Measurements from ENCODE around the gene ITGA3. TPM values are rescaled to one million over a fixed set of nuclear protein-coding genes. Genes with fewer than 3 reads are reported as not detected.

ITGA3 gene
- total and polyA plus RNA-seq, 2 of the 13 experiments (the other 11 are each of a cell fraction or from before 2014, with no cell fraction given), result 0.48 to 0.69 TPM

DNA sequence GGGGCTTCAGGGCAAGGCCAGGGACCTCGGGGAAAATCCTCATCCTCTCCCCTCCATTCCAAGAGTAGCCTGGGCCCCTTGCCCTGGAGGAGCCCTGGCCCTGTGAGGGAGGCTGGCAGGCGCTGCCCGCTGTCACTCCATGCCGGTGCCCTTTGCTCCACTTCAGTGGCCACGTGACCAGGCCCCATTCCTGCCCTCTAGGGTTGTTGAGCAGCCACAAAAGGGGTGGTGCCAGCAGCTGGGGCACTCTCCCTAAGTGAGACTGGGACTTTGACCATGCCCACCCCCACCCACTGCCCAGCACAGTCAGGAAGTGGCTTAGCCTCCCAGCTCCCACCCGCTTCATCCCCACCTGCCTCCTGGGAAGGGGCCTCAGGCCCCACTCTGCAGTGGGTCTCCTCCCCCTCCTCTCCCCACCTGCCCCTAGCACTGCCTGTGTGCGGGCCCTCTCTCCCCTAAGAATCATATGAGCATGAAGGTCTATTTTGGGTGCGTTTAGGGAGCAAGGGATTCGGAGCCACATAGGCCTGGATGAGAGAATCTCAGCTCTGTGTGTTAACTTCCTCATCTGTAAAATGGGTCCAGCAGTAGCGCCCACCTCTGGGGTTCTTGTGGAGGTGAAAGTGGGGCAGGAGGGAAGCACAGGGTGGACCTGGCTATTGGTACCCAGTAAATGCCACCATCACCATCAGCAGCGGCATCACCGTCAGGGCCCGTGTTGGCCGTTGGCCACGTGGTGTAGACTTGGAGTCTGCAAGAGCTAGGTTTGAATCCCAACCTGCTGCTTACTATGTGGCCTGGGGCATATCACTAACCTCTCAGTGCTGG is 46.5 kb downstream of the ITGA3 start (continued):
- TF ChIP-seq MYC (CRISPR knock-in tag; IDR thresholded peaks at IDR 0.05; ENCODE audit: borderline replicate concordance), result peak; percentile 70; the same call in 1 of the 2 replicates
- peak; percentile 86 for TF ChIP-seq HDAC1 (CRISPR knock-in tag; IDR thresholded peaks at IDR 0.05)
- TF ChIP-seq, protein P1, sequence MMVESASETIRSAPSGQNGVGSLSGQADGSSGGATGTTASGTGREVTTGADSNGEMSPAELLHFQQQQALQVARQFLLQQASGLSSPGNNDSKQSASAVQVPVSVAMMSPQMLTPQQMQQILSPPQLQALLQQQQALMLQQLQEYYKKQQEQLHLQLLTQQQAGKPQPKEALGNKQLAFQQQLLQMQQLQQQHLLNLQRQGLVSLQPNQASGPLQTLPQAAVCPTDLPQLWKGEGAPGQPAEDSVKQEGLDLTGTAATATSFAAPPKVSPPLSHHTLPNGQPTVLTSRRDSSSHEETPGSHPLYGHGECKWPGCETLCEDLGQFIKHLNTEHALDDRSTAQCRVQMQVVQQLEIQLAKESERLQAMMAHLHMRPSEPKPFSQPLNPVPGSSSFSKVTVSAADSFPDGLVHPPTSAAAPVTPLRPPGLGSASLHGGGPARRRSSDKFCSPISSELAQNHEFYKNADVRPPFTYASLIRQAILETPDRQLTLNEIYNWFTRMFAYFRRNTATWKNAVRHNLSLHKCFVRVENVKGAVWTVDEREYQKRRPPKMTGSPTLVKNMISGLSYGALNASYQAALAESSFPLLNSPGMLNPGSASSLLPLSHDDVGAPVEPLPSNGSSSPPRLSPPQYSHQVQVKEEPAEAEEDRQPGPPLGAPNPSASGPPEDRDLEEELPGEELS (CRISPR knock-in tag; IDR thresholded peaks at IDR 0.05), result 0 out of 2 replicates have a peak, but pooled peaks have one; percentile 23
- no peak for TF ChIP-seq HOXA5 (CRISPR knock-in tag; IDR thresholded peaks at IDR 0.05)
- peak; percentile 60 for TF ChIP-seq BCL6 (CRISPR knock-in tag; IDR thresholded peaks at IDR 0.05)
- 0 out of 2 replicates have a peak, but pooled peaks have one; percentile 17 for TF ChIP-seq SALL2 (CRISPR knock-in tag; IDR thresholded peaks at IDR 0.05)
- TF ChIP-seq ZNF761 (CRISPR knock-in tag; conservative IDR thresholded peaks at IDR 0.05), result peak; percentile 64; the same call in 1 of the 2 replicates
- peak; percentile 38; the same call in 1 of the 2 replicates for TF ChIP-seq TAF1 (CRISPR knock-in tag; IDR thresholded peaks at IDR 0.05)
- peak; percentile 35; the same call in 1 of the 2 replicates for TF ChIP-seq TBX2 (CRISPR knock-in tag; IDR thresholded peaks at IDR 0.05; ENCODE audit: borderline replicate concordance)
- TF ChIP-seq, protein P2, sequence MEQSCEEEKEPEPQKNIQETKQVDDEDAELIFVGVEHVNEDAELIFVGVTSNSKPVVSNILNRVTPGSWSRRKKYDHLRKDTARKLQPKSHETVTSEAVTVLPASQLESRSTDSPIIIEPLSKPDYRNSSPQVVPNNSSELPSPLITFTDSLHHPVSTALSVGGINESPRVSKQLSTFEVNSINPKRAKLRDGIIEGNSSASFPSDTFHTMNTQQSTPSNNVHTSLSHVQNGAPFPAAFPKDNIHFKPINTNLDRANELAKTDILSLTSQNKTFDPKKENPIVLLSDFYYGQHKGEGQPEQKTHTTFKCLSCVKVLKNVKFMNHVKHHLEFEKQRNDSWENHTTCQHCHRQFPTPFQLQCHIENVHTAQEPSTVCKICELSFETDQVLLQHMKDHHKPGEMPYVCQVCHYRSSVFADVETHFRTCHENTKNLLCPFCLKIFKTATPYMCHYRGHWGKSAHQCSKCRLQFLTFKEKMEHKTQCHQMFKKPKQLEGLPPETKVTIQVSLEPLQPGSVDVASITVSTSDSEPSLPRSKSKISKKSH (CRISPR knock-in tag; IDR thresholded peaks at IDR 0.05; ENCODE audit: borderline replicate concordance), result no peak
- no peak for TF ChIP-seq FOXK2 (IDR thresholded peaks at IDR 0.05)
- TF ChIP-seq ZNF441 (CRISPR knock-in tag; IDR thresholded peaks at IDR 0.05; ENCODE audit: borderline replicate concordance), result no peak
- peak; percentile 73 for TF ChIP-seq RBM22 (optimal IDR thresholded peaks at IDR 0.05; ENCODE audit: low read length)
- TF ChIP-seq, protein P3, sequence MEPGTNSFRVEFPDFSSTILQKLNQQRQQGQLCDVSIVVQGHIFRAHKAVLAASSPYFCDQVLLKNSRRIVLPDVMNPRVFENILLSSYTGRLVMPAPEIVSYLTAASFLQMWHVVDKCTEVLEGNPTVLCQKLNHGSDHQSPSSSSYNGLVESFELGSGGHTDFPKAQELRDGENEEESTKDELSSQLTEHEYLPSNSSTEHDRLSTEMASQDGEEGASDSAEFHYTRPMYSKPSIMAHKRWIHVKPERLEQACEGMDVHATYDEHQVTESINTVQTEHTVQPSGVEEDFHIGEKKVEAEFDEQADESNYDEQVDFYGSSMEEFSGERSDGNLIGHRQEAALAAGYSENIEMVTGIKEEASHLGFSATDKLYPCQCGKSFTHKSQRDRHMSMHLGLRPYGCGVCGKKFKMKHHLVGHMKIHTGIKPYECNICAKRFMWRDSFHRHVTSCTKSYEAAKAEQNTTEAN (CRISPR knock-in tag; conservative IDR thresholded peaks at IDR 0.05), result peak; percentile 61; the same call in 1 of the 2 replicates
- 0 out of 2 replicates have a peak, but pooled peaks have one; percentile 47 for TF ChIP-seq ZNF607 (CRISPR knock-in tag; IDR thresholded peaks at IDR 0.05; ENCODE audit: borderline replicate concordance)
- peak; percentile 67 for TF ChIP-seq BHLHE40 (IDR thresholded peaks at IDR 0.05; ENCODE audit: low read length)
- 0 out of 2 replicates have a peak, but pooled peaks have one; percentile 24 for TF ChIP-seq SOX5 (CRISPR knock-in tag; IDR thresholded peaks at IDR 0.05; ENCODE audit: borderline replicate concordance)
- peak; percentile 63; the same call in 1 of the 2 replicates for TF ChIP-seq MXD4 (CRISPR knock-in tag; IDR thresholded peaks at IDR 0.05)
- TF ChIP-seq NR2F2 (IDR thresholded peaks at IDR 0.05; ENCODE audit: borderline replicate concordance, low read depth), result 0 out of 2 replicates have a peak, but pooled peaks have one; percentile 37
- peak; percentile 56 for TF ChIP-seq ZNF331 (CRISPR knock-in tag; IDR thresholded peaks at IDR 0.05)
- TF ChIP-seq DPF2 (CRISPR knock-in tag; IDR thresholded peaks at IDR 0.05; ENCODE audit: borderline replicate concordance, low read depth), result peak; percentile 72
- TF ChIP-seq TOPORS (CRISPR knock-in tag; IDR thresholded peaks at IDR 0.05), result 0 out of 2 replicates have a peak, but pooled peaks have one; percentile 17
- TF ChIP-seq RCOR2 (CRISPR knock-in tag; IDR thresholded peaks at IDR 0.05), result peak; percentile 46; the same call in 1 of the 2 replicates
- no peak for TF ChIP-seq ZNF720 (CRISPR knock-in tag; IDR thresholded peaks at IDR 0.05)
- TF ChIP-seq ZFP90 (CRISPR knock-in tag; IDR thresholded peaks at IDR 0.05; ENCODE audit: borderline replicate concordance), result no peak
- no peak for TF ChIP-seq ZSCAN30 (CRISPR knock-in tag; IDR thresholded peaks at IDR 0.05)
- peak; percentile 96 for TF ChIP-seq ZNF629 (CRISPR knock-in tag; conservative IDR thresholded peaks at IDR 0.05)
